Measurements from ENCODE around the gene EVX1.

GRCh38 chr7:27235387-27236311, 7.0 kb upstream of the EVX1 start:
- peak; percentile 82 for TF ChIP-seq CTCF (IDR thresholded peaks at IDR 0.05; ENCODE audit: poor library complexity)
- no peak for TF ChIP-seq EZH2phosphoT487 (IDR thresholded peaks at IDR 0.05; ENCODE audit: low read depth, severe bottlenecking, unreplicated experiment)
- TF ChIP-seq EZH2 (IDR thresholded peaks at IDR 0.05; ENCODE audit: borderline replicate concordance), result no peak
